MM.1S (cell line): ENCODE measurements around the gene TNFRSF14.

Experiments used
- EZH2 ChIP-seq: fragments of 300-600 bp; sonication (generic); optimal IDR thresholded peaks from 2 replicates; pipeline ENCODE3; 2017; ENCODE audit warnings: low read depth, mild to moderate bottlenecking, antibody characterized with exemption, low read length, mixed read lengths
- EZH2phosphoT487 ChIP-seq: fragments of 300-600 bp; sonication (generic); IDR thresholded peaks from 2 replicates; pipeline ENCODE4 v1.6.1; 2018; ENCODE audit warnings: antibody characterized with exemption, low read length
- TF ChIP-seq, protein P1 (sequence below): fragments of 300-600 bp; sonication (generic); IDR thresholded peaks from 2 replicates; pipeline ENCODE4 v1.5.1; 2016; ENCODE audit warnings: antibody characterized with exemption, low read length, mixed read lengths

DNA sequence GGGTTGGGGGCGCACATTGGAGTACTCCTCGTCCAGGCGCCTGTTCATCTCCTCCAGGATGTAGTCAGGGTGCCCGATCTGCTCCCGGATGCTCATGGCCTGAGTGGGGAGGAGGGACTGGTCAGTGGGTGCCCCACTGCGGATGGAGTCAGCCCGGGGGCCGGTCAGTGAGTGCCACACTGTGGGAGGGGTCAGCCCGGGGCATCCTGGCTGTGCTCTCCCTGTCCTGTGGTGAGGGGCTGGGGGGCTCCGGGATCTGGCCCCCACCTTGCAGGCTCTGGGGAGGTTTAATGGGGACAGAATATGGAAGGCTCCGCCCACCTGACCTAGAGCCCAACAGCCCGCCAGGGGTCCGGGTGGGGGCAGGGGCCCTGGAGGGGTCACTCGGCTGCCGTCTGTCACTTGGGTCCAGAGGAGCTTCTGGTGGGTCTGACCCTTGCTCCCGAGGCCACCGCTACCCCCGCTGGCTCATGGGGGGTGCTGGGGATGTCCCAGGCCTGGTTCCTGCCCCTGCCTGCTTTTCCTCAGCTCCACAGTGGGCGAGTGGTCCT, 39.2 kb downstream of the TNFRSF14 start:
- TF ChIP-seq, protein P1, sequence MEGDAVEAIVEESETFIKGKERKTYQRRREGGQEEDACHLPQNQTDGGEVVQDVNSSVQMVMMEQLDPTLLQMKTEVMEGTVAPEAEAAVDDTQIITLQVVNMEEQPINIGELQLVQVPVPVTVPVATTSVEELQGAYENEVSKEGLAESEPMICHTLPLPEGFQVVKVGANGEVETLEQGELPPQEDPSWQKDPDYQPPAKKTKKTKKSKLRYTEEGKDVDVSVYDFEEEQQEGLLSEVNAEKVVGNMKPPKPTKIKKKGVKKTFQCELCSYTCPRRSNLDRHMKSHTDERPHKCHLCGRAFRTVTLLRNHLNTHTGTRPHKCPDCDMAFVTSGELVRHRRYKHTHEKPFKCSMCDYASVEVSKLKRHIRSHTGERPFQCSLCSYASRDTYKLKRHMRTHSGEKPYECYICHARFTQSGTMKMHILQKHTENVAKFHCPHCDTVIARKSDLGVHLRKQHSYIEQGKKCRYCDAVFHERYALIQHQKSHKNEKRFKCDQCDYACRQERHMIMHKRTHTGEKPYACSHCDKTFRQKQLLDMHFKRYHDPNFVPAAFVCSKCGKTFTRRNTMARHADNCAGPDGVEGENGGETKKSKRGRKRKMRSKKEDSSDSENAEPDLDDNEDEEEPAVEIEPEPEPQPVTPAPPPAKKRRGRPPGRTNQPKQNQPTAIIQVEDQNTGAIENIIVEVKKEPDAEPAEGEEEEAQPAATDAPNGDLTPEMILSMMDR: no peak
- TF ChIP-seq EZH2 (no peak), EZH2phosphoT487 (no peak)
